ENCODE measurements around the gene GMPR2. TPM values are rescaled to one million over a fixed set of nuclear protein-coding genes. Genes with fewer than 3 reads are reported as not detected.

Gene GMPR2
- total and polyA plus RNA-seq, 2 of the 13 experiments (the other 11 are each of a cell fraction or from before 2014, with no cell fraction given), result 210 to 273 TPM

- Histone ChIP-seq H3K9ac (ENCODE audit: insufficient read depth, low read depth, low read length) (no peak overlapping the region), H3K4me2 (ENCODE audit: low read depth, low read length) (0 out of 2 replicates have a peak overlapping the region, but pooled peaks have one; percentile 16), H3K36me3 (replicated peaks in 1 of 2; ENCODE audit: control insufficient read depth in 1 of 2, insufficient read depth in 2 of 2, low read length in 2 of 2) (peaks cover 0 to 4% of the 10 kb centered on the region in 2 experiments; a peak in 1 of 5 replicates), H4K20me1 (ENCODE audit: insufficient read depth, low read length) (no peaks in the 10 kb centered on the region), H3K9me3 (ENCODE audit: low read length) (no peaks in the 10 kb centered on the region), H3K27me3 (ENCODE audit: control insufficient read depth in 1 of 2, insufficient read depth in 2 of 2, low read length in 2 of 2) (no peaks in the 10 kb centered on the region), H2AFZ (ENCODE audit: low read length) (no peak overlapping the region), H3K4me1 (ENCODE audit: insufficient read depth, low read length) (peaks cover 33% of the 10 kb centered on the region), H3K4me3 (replicated peaks in 1 of 3; ENCODE audit: insufficient read depth in 1 of 3, low read depth in 2 of 3, low read length in 3 of 3) (no peak overlapping the region; a peak in 1 of 6 replicates), H3K79me2 (ENCODE audit: insufficient read depth, low read length) (no peaks in the 10 kb centered on the region), H3K27ac (ENCODE audit: extremely low read length, insufficient read depth, low read length) (no peak overlapping the region)
- DNase-seq (ENCODE audit: low spot score) (no peak), FAIRE-seq (no peak), ATAC-seq (peak; percentile 0)
- intact Hi-C loops (cut with micrococcal nuclease; ENCODE audit: unreplicated experiment), result no loop called here
- no TSS peak for BruUV-seq (replicated peaks)
- in situ Hi-C loops (cut with HindIII; ENCODE audit: extremely low pct_ligation_motif_present, low pct_unique_long_range_greater_than_20kb), result no loop called here
- 69% methylated on average over 16 of the region's 16 CpGs for WGBS (ENCODE audit: low lambda C conversion rate)
- CTCF ChIA-PET (ENCODE audit: low intra/inter-chr PET ratio, low total read pairs), result no interaction called here
- POLR2A ChIA-PET, result interaction anchor here (2.1 to 16.5 kb wide), 3 partner anchors 8 to 19 kb away, joined by 8 to 435 read pairs (median 254); partner anchors contain the start of genes RABGGTA and TINF2
- TF ChIP-seq, protein P1, sequence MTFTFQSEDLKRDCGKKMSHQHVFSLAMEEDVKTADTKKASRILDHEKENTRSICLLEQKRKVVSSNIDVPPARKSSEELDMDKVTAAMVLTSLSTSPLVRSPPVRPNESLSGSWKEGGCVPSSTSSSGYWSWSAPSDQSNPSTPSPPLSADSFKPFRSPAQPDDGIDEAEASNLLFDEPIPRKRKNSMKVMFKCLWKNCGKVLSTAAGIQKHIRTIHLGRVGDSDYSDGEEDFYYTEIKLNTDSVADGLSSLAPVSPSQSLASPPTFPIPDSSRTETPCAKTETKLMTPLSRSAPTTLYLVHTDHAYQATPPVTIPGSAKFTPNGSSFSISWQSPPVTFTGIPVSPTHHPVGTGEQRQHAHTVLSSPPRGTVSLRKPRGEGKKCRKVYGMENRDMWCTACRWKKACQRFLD (CRISPR knock-in tag; IDR thresholded peaks at IDR 0.05; ENCODE audit: borderline replicate concordance), result 0 out of 2 replicates have a peak, but pooled peaks have one; percentile 32
- TF ChIP-seq SMARCE1 (IDR thresholded peaks at IDR 0.05; ENCODE audit: borderline replicate concordance) (no peak), HOXD1 (CRISPR knock-in tag; IDR thresholded peaks at IDR 0.05) (0 out of 2 replicates have a peak, but pooled peaks have one; percentile 46), ZNF629 (CRISPR knock-in tag; conservative IDR thresholded peaks at IDR 0.05) (peak; percentile 83), ZNF280B (CRISPR knock-in tag; IDR thresholded peaks at IDR 0.05; ENCODE audit: borderline replicate concordance) (peak; percentile 58; the same call in 1 of the 2 replicates), NFE2L2 (IDR thresholded peaks at IDR 0.05; ENCODE audit: low read length) (no peak), ZNF225 (CRISPR knock-in tag; IDR thresholded peaks at IDR 0.05) (0 out of 2 replicates have a peak, but pooled peaks have one; percentile 0), ZNF263 (CRISPR knock-in tag; IDR thresholded peaks at IDR 0.05) (0 out of 2 replicates have a peak, but pooled peaks have one; percentile 45), NR2C2 (CRISPR knock-in tag; IDR thresholded peaks at IDR 0.05; ENCODE audit: borderline replicate concordance) (peak; percentile 87), HNRNPL (IDR thresholded peaks at IDR 0.05; ENCODE audit: low read depth, low read length) (0 out of 2 replicates have a peak, but pooled peaks have one; percentile 71), CAMTA2 (CRISPR knock-in tag; IDR thresholded peaks at IDR 0.05; ENCODE audit: borderline replicate concordance) (peak; percentile 77; the same call in 1 of the 2 replicates), MLLT10 (CRISPR knock-in tag; IDR thresholded peaks at IDR 0.05) (peak; percentile 67; the same call in 1 of the 2 replicates), ZNF574 (CRISPR knock-in tag; IDR thresholded peaks at IDR 0.05) (peak; percentile 23; the same call in 1 of the 2 replicates), ZNF768 (CRISPR knock-in tag; IDR thresholded peaks at IDR 0.05) (0 out of 2 replicates have a peak, but pooled peaks have one; percentile 19)
- TF ChIP-seq, protein P2, sequence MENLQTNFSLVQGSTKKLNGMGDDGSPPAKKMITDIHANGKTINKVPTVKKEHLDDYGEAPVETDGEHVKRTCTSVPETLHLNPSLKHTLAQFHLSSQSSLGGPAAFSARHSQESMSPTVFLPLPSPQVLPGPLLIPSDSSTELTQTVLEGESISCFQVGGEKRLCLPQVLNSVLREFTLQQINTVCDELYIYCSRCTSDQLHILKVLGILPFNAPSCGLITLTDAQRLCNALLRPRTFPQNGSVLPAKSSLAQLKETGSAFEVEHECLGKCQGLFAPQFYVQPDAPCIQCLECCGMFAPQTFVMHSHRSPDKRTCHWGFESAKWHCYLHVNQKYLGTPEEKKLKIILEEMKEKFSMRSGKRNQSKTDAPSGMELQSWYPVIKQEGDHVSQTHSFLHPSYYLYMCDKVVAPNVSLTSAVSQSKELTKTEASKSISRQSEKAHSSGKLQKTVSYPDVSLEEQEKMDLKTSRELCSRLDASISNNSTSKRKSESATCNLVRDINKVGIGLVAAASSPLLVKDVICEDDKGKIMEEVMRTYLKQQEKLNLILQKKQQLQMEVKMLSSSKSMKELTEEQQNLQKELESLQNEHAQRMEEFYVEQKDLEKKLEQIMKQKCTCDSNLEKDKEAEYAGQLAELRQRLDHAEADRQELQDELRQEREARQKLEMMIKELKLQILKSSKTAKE (CRISPR knock-in tag; IDR thresholded peaks at IDR 0.05; ENCODE audit: borderline replicate concordance), result 0 out of 2 replicates have a peak, but pooled peaks have one; percentile 14
These were observed 27.5 kb downstream of the GMPR2 start for GRCh38 chr14:24260026-24260779.
